Measurements from ENCODE around the gene KCNIP4. TPM values are rescaled to one million over a fixed set of nuclear protein-coding genes. Genes with fewer than 3 reads are reported as not detected.

Gene KCNIP4
- total and polyA plus RNA-seq, 8 donors = 0.05 TPM; not detected in 7

DNA sequence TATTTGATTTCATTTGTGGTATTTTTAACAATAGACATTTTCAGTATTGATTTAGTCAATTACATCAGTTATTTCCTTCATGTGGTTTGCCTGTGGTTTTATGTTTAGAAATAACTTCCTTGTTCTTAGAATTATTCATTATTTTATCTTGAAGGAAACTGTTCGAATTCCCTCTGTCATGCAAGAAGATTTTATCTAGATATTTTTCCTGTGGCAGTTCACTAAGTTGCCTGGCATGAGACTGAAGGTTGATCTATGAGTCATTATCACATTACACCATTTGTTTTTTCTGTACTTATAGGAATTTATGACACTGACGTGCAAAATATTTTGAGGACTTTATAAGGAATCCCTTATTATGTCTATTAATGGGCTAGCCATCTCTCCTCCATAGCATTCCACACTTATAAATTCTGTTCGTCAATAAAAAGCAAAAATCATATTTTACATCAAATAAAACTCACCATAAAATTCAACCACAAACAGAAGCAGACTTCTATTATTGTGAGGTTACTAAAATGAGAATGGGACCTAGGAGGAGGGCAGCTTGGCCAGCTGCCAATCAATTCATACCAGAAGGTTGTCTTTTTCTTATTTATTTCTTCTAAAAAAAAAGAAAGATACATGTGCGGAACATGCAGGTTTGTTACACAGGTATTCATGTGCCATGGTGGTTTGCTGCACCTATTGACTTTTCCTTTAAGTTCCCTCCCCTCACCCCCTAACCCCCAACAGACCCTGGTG lies 179.0 kb downstream of the KCNIP4 start:
- WGBS, 2 donors = 37 to 42% methylated on average over 4 of the region's 4 CpGs

GRCh38 chr4:21768349-21769310 lies 179.9 kb downstream of the KCNIP4 start:
- Histone ChIP-seq H3K27me3 (no peaks in the 10 kb centered on the region), H3K9me3 (no peaks in the 10 kb centered on the region), H3K27ac (no peak overlapping the region), H3K36me3 (no peaks in the 10 kb centered on the region), H3K4me1 (no peaks in the 10 kb centered on the region), H3K4me3 (no peak overlapping the region)
- peak in 3 of 4 donors; percentile 68 to 82 (median 78) for ATAC-seq
- 16 to 19% methylated on average over 6 of the region's 6 CpGs for WGBS, 2 donors
- no peak for DNase-seq
- peak; percentile 86 for FAIRE-seq
- intact Hi-C loops (cut with DNase I) = loop anchor here in 2 of 3 donors (5.0 to 10.0 kb wide), 3 partner anchors 254 to 994 kb away; no protein-coding TSS in a partner anchor
- TF ChIP-seq, protein P1, sequence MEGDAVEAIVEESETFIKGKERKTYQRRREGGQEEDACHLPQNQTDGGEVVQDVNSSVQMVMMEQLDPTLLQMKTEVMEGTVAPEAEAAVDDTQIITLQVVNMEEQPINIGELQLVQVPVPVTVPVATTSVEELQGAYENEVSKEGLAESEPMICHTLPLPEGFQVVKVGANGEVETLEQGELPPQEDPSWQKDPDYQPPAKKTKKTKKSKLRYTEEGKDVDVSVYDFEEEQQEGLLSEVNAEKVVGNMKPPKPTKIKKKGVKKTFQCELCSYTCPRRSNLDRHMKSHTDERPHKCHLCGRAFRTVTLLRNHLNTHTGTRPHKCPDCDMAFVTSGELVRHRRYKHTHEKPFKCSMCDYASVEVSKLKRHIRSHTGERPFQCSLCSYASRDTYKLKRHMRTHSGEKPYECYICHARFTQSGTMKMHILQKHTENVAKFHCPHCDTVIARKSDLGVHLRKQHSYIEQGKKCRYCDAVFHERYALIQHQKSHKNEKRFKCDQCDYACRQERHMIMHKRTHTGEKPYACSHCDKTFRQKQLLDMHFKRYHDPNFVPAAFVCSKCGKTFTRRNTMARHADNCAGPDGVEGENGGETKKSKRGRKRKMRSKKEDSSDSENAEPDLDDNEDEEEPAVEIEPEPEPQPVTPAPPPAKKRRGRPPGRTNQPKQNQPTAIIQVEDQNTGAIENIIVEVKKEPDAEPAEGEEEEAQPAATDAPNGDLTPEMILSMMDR (IDR thresholded peaks at IDR 0.05) = peak; percentile 24 to 57 (median 41)

More for the DNA sequence above, 179.0 kb downstream of the KCNIP4 start:
- no peak for FAIRE-seq
- H3K27me3 ChIP-seq = no peaks in the 10 kb centered on the region
- intact Hi-C loops (cut with DNase I) = loop anchor here in 2 of 3 donors (5.0 to 10.0 kb wide), 3 partner anchors 255 to 995 kb away; no protein-coding TSS in a partner anchor
- no peak for DNase-seq
- TF ChIP-seq, protein P1 (IDR thresholded peaks at IDR 0.05) = no peak
- H3K9me3 ChIP-seq = no peaks in the 10 kb centered on the region
- no peaks in the 10 kb centered on the region for H3K36me3 ChIP-seq
- no peaks in the 10 kb centered on the region for H3K4me1 ChIP-seq
- H3K27ac ChIP-seq = no peak overlapping the region
- ATAC-seq = peak in 2 of 4 donors; percentile 42 to 63
- H3K4me3 ChIP-seq = no peak overlapping the region

GRCh38 chr4:21765810-21766407 lies 182.7 kb downstream of the KCNIP4 start:
- intact Hi-C loops (cut with DNase I) = loop anchor here in 2 of 3 donors (5.0 to 10.0 kb wide), 3 partner anchors 251 to 991 kb away; no protein-coding TSS in a partner anchor

GRCh38 chr4:21763855-21764254 lies 184.7 kb downstream of the KCNIP4 start:
- TF ChIP-seq, protein P1 (IDR thresholded peaks at IDR 0.05) = no peak
- no peak overlapping the region for H3K27ac ChIP-seq
- H3K27me3 ChIP-seq = peaks cover 0 to 9% (median 0%) of the 10 kb centered on the region in 4 donors
- intact Hi-C loops (cut with DNase I) = loop anchor here in 2 of 3 donors (10.0 kb wide), 2 partner anchors 249 to 989 kb away; no protein-coding TSS in a partner anchor
- no peak for DNase-seq
- FAIRE-seq = no peak
- no peaks in the 10 kb centered on the region for H3K4me1 ChIP-seq
- no peak overlapping the region for H3K4me3 ChIP-seq
- ATAC-seq = no peak
- no peaks in the 10 kb centered on the region for H3K36me3 ChIP-seq
- WGBS, 2 donors = 27 to 37% methylated on average over 1 of the region's 1 CpG
- no peaks in the 10 kb centered on the region for H3K9me3 ChIP-seq

More at GRCh38 chr4:21765810-21766407, 182.7 kb downstream of the KCNIP4 start:
- DNase-seq (peak in 1 of 6 donors; percentile 45), FAIRE-seq (peak; percentile 64), ATAC-seq (peak; percentile 64 to 93 (median 86))
- H3K4me3 ChIP-seq = no peak overlapping the region
- no peaks in the 10 kb centered on the region for H3K36me3 ChIP-seq
- peaks cover 0 to 9% (median 0%) of the 10 kb centered on the region in 4 donors for H3K27me3 ChIP-seq
- 26 to 33% methylated on average over 8 of the region's 8 CpGs for whole genome bisulfite sequencing, 2 donors
- TF ChIP-seq, protein P1 (IDR thresholded peaks at IDR 0.05) = peak; percentile 72 to 84 (median 74)
- no peak overlapping the region for H3K27ac ChIP-seq
- no peaks in the 10 kb centered on the region for H3K9me3 ChIP-seq
- no peaks in the 10 kb centered on the region for H3K4me1 ChIP-seq

Data from pancreas (tissue), 10 donors.